PFSK-1 (cell line): ENCODE data around the gene SMPD2.

Experiments
- FOXP2 ChIP-seq: optimal IDR thresholded peaks from 2 replicates; pipeline ENCODE3; 2011; ENCODE audit warnings: borderline replicate concordance, control low read depth, inconsistent platforms; ENCODE audit not compliant: insufficient read depth; ENCODE audit errors: extremely low read length, extremely low read depth
- POLR2AphosphoS5 ChIP-seq: IDR thresholded peaks from 2 replicates; pipeline ENCODE4 v1.6.1; 2012; ENCODE audit warnings: low read depth, mild to moderate bottlenecking, control low read depth, low read length, moderate library complexity
- REST ChIP-seq, 2 experiments: IDR thresholded peaks; 2 replicates each; pipeline versions ENCODE4 v1.6.1 to v1.8.0; 2011 to 2012; ENCODE audit warnings: low read depth in 2 of 2, low read length in 2 of 2, control low read depth in 1 of 2, inconsistent platforms in 1 of 2, mild to moderate bottlenecking in 1 of 2, moderate library complexity in 1 of 2; ENCODE audit not compliant: insufficient read depth in 1 of 2
- SIN3A ChIP-seq: IDR thresholded peaks from 2 replicates; pipeline ENCODE4 v1.6.1; 2012; ENCODE audit warnings: mild to moderate bottlenecking, low read length, moderate library complexity, borderline replicate concordance; ENCODE audit not compliant: insufficient read depth
- TAF1 ChIP-seq: IDR thresholded peaks from 2 replicates; pipeline ENCODE4 v1.6.1; 2012; ENCODE audit warnings: low read length, control low read depth, borderline replicate concordance; ENCODE audit not compliant: insufficient read depth

SMPD2 gene

DNA sequence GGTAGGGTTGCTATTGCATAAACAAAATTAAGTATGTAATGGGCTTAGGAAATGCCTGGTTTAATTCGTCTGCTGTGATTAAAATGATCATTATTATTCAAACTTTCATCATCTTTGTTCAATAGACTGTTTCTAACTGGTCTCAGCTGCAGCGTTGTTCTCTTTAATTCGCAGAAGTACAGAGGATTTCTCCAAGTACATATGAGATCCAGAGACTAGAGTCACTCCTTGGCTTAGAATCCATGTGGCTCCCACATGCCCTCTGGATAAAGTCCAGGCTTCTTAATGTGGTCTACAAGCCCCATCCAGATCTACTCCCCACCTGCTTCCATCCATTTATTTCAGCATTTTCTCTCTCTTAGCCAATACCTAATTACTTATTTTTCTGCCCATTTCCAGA lies 43.6 kb downstream of the SMPD2 start:
- TF ChIP-seq FOXP2 (no peak), SIN3A (no peak), POLR2AphosphoS5 (no peak), TAF1 (no peak), REST (IDR thresholded peaks at IDR 0.05; ENCODE audit: insufficient read depth in 1 of 2, low read depth in 2 of 2, low read length in 2 of 2) (no peak)

GRCh38 chr6:109485266-109485935 lies 44.9 kb downstream of the SMPD2 start:
- no peak for TF ChIP-seq FOXP2
- TF ChIP-seq SIN3A: no peak
- no peak for TF ChIP-seq REST (IDR thresholded peaks at IDR 0.05; ENCODE audit: insufficient read depth in 1 of 2, low read depth in 2 of 2, low read length in 2 of 2)
- TF ChIP-seq TAF1: no peak
- no peak for TF ChIP-seq POLR2AphosphoS5

DNA sequence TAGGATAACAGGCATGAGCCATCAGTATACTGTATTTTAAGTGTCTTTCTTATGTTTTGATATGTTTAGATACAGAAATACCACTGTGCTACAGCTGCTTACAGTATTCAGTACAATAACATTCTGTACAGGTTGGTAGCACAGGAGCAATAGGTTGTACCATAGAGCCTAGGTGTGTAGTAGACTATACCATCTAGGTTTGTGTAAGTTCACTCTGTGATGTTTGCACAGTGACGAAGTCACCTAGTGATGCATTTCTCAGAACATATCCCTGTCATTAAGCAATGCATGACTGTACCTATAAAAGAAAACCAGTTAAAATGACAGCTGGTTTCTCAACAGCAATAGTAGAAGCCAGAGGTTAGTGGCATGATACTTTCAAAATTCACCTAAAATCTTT lies 45.5 kb downstream of the SMPD2 start:
- TF ChIP-seq FOXP2 (no peak), TAF1 (no peak), SIN3A (no peak), POLR2AphosphoS5 (no peak), REST (IDR thresholded peaks at IDR 0.05; ENCODE audit: insufficient read depth in 1 of 2, low read depth in 2 of 2, low read length in 2 of 2) (no peak)

DNA sequence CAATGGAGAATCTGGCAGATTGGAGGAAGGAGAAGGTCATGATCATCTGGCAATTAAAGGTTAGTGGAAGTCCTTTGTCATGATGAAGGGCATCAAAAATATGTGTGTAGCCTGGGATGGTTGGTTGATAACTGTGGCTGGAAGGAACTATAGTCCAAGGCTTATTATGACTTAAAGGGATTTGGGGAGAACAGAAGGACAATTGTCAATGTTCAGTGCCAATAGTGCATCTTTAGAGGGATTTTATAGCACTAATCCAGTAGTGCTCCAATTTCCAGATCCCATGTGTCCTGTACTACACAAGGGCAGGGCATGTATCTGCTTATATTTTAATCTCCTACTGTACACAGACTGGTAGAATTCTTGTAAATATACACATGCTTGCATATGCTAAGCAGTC lies 47.5 kb downstream of the SMPD2 start:
- TF ChIP-seq FOXP2 (no peak), TAF1 (no peak), REST (IDR thresholded peaks at IDR 0.05; ENCODE audit: insufficient read depth in 1 of 2, low read depth in 2 of 2, low read length in 2 of 2) (no peak), SIN3A (no peak), POLR2AphosphoS5 (no peak)

GRCh38 chr6:109490713-109491112 lies 50.2 kb downstream of the SMPD2 start:
- TF ChIP-seq SIN3A (no peak), POLR2AphosphoS5 (no peak), TAF1 (no peak), FOXP2 (no peak), REST (IDR thresholded peaks at IDR 0.05; ENCODE audit: insufficient read depth in 1 of 2, low read depth in 2 of 2, low read length in 2 of 2) (no peak)
